Activated CD8-positive, alpha-beta T cell treated with anti-CD3 and anti-CD28 coated beads for 36 hours (primary cell): ENCODE measurements around the gene GMNC. TPM values are rescaled to one million over a fixed set of nuclear protein-coding genes. Genes with fewer than 3 reads are reported as not detected.

Experiments
- ATAC-seq: fragments of 200-7000 bp; cut with Tn5 transposase; one replicate; pipeline ENCODE4 v1.10.0; 2021; ENCODE audit warnings: mild to moderate bottlenecking, moderate library complexity
- CTCF ChIA-PET: fragments of 350-600 bp; sonication (Branson Sonifier 250); formaldehyde crosslinking; loops from one replicate; lab custom pipeline; 2021; ENCODE audit warnings: antibody characterized with exemption; lab: Charles Lee
- POLR2A ChIA-PET: fragments of 350-600 bp; sonication (Branson Sonifier 250); formaldehyde crosslinking; loops from one replicate; lab custom pipeline; 2021; ENCODE audit warnings: antibody characterized with exemption; lab: Charles Lee
- DNase-seq: peaks from one replicate; pipeline ENCODE4 v3.0.0-alpha.2; 2020
- H3K27ac Mint-ChIP-seq: one replicate; pipeline ENCODE4 v1.8.0; 2021; ENCODE audit warnings: mild to moderate bottlenecking, mixed read lengths
- H3K27me3 Mint-ChIP-seq: one replicate; pipeline ENCODE4 v1.8.0; 2021; ENCODE audit warnings: mixed read lengths
- H3K36me3 Mint-ChIP-seq: one replicate; pipeline ENCODE4 v1.8.0; 2021; ENCODE audit warnings: low read depth, mixed read lengths
- H3K4me1 Mint-ChIP-seq: one replicate; pipeline ENCODE4 v1.8.0; 2021; ENCODE audit warnings: low read depth, mixed read lengths
- H3K4me3 Mint-ChIP-seq: one replicate; pipeline ENCODE4 v1.8.0; 2021; ENCODE audit warnings: mild to moderate bottlenecking, moderate library complexity, mixed read lengths
- H3K9me3 Mint-ChIP-seq: one replicate; pipeline ENCODE4 v1.8.0; 2021; ENCODE audit warnings: mixed read lengths
- intact Hi-C: fragments of 100-400 bp; cut with micrococcal nuclease; formaldehyde crosslinking; loops from one replicate; pipeline ENCODE4 v1.10.0; 2022
- total RNA-seq, 2 experiments: library from RNA; stranded (reverse); gene quantifications; one replicate each; pipeline ENCODE4 v1.2.3, GENCODE V29; 2021
- TF ChIP-seq, protein P1 (sequence below): fragments of 200-600 bp; IDR thresholded peaks from one replicate; pipeline ENCODE4 v1.8.0; 2022; ENCODE audit warnings: antibody characterized with exemption, mild to moderate bottlenecking

The GMNC gene
- total RNA-seq, 2 experiments from 2014 or later = not detected

DNA sequence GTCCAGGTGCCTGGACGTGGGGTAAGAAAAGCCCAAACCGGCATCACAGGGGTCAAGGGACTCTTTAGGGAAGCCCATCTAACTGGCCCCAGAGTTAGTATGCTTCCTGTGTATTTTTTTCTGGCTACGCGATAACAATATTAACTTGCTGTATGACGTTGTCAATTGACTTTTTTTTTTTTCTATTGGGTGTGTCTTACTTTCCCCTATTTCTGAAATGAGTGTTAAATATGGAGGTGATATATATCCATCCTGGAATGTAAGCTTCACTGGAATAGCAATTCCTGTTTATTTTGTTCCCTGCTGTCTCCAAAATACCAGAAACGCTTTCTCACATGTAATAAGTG lies 598 bp upstream of the GMNC start:
- H3K9me3 Mint-ChIP-seq = no peaks in the 10 kb centered on the region
- peak overlapping the region; percentile 32 for H3K4me3 Mint-ChIP-seq
- no peak for ATAC-seq
- H3K27me3 Mint-ChIP-seq = peaks cover 36% of the 10 kb centered on the region
- TF ChIP-seq, protein P1, sequence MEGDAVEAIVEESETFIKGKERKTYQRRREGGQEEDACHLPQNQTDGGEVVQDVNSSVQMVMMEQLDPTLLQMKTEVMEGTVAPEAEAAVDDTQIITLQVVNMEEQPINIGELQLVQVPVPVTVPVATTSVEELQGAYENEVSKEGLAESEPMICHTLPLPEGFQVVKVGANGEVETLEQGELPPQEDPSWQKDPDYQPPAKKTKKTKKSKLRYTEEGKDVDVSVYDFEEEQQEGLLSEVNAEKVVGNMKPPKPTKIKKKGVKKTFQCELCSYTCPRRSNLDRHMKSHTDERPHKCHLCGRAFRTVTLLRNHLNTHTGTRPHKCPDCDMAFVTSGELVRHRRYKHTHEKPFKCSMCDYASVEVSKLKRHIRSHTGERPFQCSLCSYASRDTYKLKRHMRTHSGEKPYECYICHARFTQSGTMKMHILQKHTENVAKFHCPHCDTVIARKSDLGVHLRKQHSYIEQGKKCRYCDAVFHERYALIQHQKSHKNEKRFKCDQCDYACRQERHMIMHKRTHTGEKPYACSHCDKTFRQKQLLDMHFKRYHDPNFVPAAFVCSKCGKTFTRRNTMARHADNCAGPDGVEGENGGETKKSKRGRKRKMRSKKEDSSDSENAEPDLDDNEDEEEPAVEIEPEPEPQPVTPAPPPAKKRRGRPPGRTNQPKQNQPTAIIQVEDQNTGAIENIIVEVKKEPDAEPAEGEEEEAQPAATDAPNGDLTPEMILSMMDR = no peak
- H3K27ac Mint-ChIP-seq = no peak overlapping the region
- POLR2A ChIA-PET = no interaction called here
- H3K4me1 Mint-ChIP-seq = peaks cover 7% of the 10 kb centered on the region
- CTCF ChIA-PET = no interaction called here
- intact Hi-C loops = no loop called here
- DNase-seq = no peak
- H3K36me3 Mint-ChIP-seq = no peaks in the 10 kb centered on the region

DNA sequence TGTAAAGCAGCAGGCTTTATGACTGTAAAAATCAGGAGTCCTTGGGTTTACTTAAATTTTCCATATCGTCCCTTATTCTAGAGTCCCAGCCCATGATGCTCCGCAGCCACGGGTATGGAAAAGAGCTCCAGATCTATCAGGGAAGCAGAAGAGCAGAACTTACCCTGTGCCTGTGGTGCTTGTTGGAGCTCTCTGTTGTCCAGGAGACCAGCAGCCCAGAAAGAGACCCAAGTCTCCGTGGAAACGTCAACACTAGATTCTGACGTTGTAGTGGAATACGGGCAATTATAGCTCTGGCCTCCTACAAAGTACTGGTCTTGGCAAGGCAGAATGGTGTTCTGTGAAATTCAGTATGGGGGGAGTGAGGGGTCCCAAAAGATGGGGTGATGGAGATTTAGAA lies 2.0 kb downstream of the GMNC start:
- ChIA-PET POLR2A (no interaction called here), CTCF (interaction anchor here (0.9 to 1.5 kb wide), 2 partner anchors 11 to 24 kb away, joined by 3 read pairs; no protein-coding TSS in a partner anchor)
- Mint-ChIP-seq H3K4me3 (no peak overlapping the region), H3K27me3 (peaks cover 32% of the 10 kb centered on the region), H3K36me3 (no peaks in the 10 kb centered on the region), H3K27ac (no peak overlapping the region), H3K9me3 (no peaks in the 10 kb centered on the region), H3K4me1 (peaks cover 7% of the 10 kb centered on the region)
- intact Hi-C loops = no loop called here
- DNase-seq (no peak), ATAC-seq (no peak)
- TF ChIP-seq, protein P1 = no peak

DNA sequence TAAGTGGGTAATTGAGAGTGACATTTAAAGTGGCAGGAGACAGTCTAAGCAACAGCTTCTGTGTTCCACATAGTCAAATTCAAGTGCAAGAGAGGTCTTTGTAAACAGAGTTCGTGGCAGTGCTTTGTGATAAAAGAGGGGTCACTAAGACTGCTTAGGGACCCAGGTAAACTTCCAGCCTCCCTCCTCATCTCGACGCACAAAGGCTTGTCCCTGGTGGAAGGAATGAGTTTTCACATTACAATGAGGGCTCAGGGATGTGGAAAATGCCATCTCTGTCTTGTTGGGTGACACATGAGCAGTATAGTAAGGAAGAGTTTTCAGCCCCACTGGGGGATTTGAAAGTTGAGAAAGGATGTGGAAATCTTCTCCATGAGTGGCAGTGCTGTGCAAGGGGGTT lies 7.3 kb downstream of the GMNC start:
- POLR2A ChIA-PET = no interaction called here
- H3K9me3 Mint-ChIP-seq = no peaks in the 10 kb centered on the region
- TF ChIP-seq, protein P1 = no peak
- H3K27me3 Mint-ChIP-seq = no peaks in the 10 kb centered on the region
- ATAC-seq (no peak), DNase-seq (no peak)
- H3K36me3 Mint-ChIP-seq = no peaks in the 10 kb centered on the region
- intact Hi-C loops = no loop called here
- no peak overlapping the region for H3K4me3 Mint-ChIP-seq
- no peaks in the 10 kb centered on the region for H3K4me1 Mint-ChIP-seq
- H3K27ac Mint-ChIP-seq = no peak overlapping the region
- CTCF ChIA-PET = no interaction called here

DNA sequence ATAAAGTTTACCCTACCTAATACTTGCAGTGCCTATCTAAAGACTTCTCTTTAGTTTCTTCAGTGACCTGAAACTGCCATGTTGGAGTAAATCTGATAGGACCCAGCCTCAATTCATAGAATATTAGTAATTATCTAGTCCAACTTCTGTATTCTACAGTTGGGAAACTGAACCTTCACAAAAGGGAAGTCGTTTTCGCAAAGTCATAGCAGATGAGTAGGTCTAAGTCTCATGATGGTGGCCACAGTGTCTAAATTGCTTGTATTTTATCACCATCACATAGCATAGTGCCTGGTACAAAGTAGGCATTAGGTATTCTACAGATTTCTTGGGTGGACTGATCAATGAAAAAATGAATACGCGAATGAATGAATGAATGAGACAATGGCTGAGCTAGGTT lies 8.4 kb downstream of the GMNC start:
- Mint-ChIP-seq H3K4me3 (no peak overlapping the region), H3K4me1 (no peaks in the 10 kb centered on the region), H3K27ac (no peak overlapping the region), H3K27me3 (no peaks in the 10 kb centered on the region), H3K9me3 (no peaks in the 10 kb centered on the region), H3K36me3 (no peaks in the 10 kb centered on the region)
- ChIA-PET POLR2A (no interaction called here), CTCF (no interaction called here)
- ATAC-seq (no peak), DNase-seq (no peak)
- TF ChIP-seq, protein P1 = no peak
- intact Hi-C loops = no loop called here

DNA sequence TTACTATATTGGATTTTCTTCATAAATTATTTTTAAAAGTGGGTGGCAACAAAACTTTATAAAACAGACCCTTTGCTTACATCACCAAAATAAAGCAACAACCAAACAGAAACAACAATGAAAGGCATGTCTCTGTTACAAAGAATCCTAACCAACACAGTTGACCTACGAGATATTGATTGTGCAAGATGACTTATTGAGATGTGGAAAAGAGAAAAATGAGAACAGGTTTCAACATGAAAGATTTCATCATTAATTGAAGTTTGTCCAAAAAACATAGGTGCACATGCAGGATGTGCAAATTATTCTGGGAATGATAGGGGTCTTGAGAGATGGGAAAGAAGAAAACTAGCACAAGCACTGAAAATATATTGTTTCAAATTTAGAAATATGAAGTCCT lies 9.0 kb downstream of the GMNC start:
- no peaks in the 10 kb centered on the region for H3K9me3 Mint-ChIP-seq
- ATAC-seq (no peak), DNase-seq (no peak)
- POLR2A ChIA-PET = no interaction called here
- CTCF ChIA-PET = no interaction called here
- H3K4me3 Mint-ChIP-seq = no peak overlapping the region
- intact Hi-C loops = no loop called here
- H3K36me3 Mint-ChIP-seq = no peaks in the 10 kb centered on the region
- H3K27me3 Mint-ChIP-seq = no peaks in the 10 kb centered on the region
- TF ChIP-seq, protein P1 = no peak
- no peak overlapping the region for H3K27ac Mint-ChIP-seq
- H3K4me1 Mint-ChIP-seq = no peaks in the 10 kb centered on the region
